NB4 (cell line): Measurements from ENCODE around the gene RBBP8.

Experiments used
- POLR2A ChIP-seq: IDR thresholded peaks from 2 replicates; pipeline ENCODE4 v1.6.1; 2011; ENCODE audit warnings: mild to moderate bottlenecking; ENCODE audit not compliant: insufficient read length; ENCODE audit errors: extremely low read depth
- TF ChIP-seq, protein P1 (sequence below): IDR thresholded peaks from one replicate; pipeline ENCODE4 v1.5.1; 2012; ENCODE audit warnings: low read depth, low read length

DNA sequence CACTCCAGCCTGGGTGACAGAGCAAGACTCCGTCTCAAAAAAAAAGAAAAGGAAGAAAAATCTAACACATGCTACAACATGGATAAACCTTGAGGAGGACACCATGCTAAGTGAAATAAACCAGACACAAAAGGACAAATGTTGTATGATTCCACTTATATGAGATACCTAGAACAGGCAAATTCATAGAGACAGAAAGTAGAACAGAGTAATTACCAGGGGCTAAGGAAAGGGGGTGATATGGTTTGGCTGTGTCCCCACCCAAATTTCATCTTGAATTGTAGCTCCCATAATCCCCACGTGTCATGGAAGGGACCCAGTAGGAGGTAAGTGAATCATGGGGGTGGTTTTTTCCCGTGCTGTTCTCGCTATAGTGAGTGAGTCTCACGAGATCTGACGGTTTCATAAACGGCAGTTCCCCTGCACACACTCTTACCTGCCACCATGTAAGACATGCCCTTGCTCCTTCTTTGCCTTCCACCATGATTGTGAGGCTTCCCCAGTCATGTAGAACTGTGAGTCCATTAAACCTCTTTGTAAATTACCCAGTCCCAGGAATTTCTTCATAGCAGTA, 110.8 kb downstream of the RBBP8 start:
- TF ChIP-seq, protein P1, sequence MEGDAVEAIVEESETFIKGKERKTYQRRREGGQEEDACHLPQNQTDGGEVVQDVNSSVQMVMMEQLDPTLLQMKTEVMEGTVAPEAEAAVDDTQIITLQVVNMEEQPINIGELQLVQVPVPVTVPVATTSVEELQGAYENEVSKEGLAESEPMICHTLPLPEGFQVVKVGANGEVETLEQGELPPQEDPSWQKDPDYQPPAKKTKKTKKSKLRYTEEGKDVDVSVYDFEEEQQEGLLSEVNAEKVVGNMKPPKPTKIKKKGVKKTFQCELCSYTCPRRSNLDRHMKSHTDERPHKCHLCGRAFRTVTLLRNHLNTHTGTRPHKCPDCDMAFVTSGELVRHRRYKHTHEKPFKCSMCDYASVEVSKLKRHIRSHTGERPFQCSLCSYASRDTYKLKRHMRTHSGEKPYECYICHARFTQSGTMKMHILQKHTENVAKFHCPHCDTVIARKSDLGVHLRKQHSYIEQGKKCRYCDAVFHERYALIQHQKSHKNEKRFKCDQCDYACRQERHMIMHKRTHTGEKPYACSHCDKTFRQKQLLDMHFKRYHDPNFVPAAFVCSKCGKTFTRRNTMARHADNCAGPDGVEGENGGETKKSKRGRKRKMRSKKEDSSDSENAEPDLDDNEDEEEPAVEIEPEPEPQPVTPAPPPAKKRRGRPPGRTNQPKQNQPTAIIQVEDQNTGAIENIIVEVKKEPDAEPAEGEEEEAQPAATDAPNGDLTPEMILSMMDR = no peak
- no peak for TF ChIP-seq POLR2A
